Measurements from ENCODE around the gene FAM83E.
"Not testable (repeated sequence)": the region's sequence is repeated elsewhere in the genome, so short reads cannot be mapped to it uniquely, and the experiment has no call there.

FAM83E gene

GRCh38 chr19:48587387-48587786 is 27.5 kb downstream of the FAM83E start:
- DNase-seq (ENCODE audit: low read depth), result no peak

GRCh38 chr19:48582168-48582567 is 32.7 kb downstream of the FAM83E start:
- no peak for DNase-seq (ENCODE audit: low read depth)
- H3K4me3 ChIP-seq (replicated peaks; ENCODE audit: low read depth, low read length), result no peak overlapping the region
- no peak for TF ChIP-seq CTCF (IDR thresholded peaks at IDR 0.05; ENCODE audit: low read length, missing control alignments)

More at GRCh38 chr19:48587387-48587786, 27.5 kb downstream of the FAM83E start:
- TF ChIP-seq CTCF (IDR thresholded peaks at IDR 0.05; ENCODE audit: low read length, missing control alignments), result no peak
- H3K4me3 ChIP-seq (replicated peaks; ENCODE audit: low read depth, low read length), result no peak overlapping the region

- no peak for DNase-seq (ENCODE audit: low read depth)
- no peak for TF ChIP-seq CTCF (IDR thresholded peaks at IDR 0.05; ENCODE audit: low read length, missing control alignments)
- H3K4me3 ChIP-seq (replicated peaks; ENCODE audit: low read depth, low read length), result no peak overlapping the region
Observed at GRCh38 chr19:48578891-48579290, 36.0 kb downstream of the FAM83E start.

GRCh38 chr19:48577908-48578307 is 37.0 kb downstream of the FAM83E start:
- DNase-seq (ENCODE audit: low read depth); H3K4me3 ChIP-seq (replicated peaks; ENCODE audit: low read depth, low read length): not testable (repeated sequence)

GRCh38 chr19:48575931-48576622 is 38.8 kb downstream of the FAM83E start:
- no peak overlapping the region for H3K4me3 ChIP-seq (replicated peaks; ENCODE audit: low read depth, low read length)
- TF ChIP-seq CTCF (IDR thresholded peaks at IDR 0.05; ENCODE audit: low read length, missing control alignments), result no peak
- DNase-seq (ENCODE audit: low read depth), result no peak

GRCh38 chr19:48573163-48573505 is 41.7 kb downstream of the FAM83E start:
- no peak for DNase-seq (ENCODE audit: low read depth)
- no peak overlapping the region for H3K4me3 ChIP-seq (replicated peaks; ENCODE audit: low read depth, low read length)
- TF ChIP-seq CTCF (IDR thresholded peaks at IDR 0.05; ENCODE audit: low read length, missing control alignments), result no peak

GRCh38 chr19:48571378-48572162 is 43.3 kb downstream of the FAM83E start:
- no peak for TF ChIP-seq CTCF (IDR thresholded peaks at IDR 0.05; ENCODE audit: low read length, missing control alignments)
- H3K4me3 ChIP-seq (replicated peaks; ENCODE audit: low read depth, low read length), result no peak overlapping the region
- DNase-seq (ENCODE audit: low read depth), result no peak
